Left lung (tissue), 10 donors: ENCODE data around the gene CNNM3. TPM values are rescaled to one million over a fixed set of nuclear protein-coding genes. Genes with fewer than 3 reads are reported as not detected.

Source experiments
- ATAC-seq: fragments of 200-7000 bp; cut with Tn5 transposase; one replicate; pipeline ENCODE4 v1.9.1; 2020; ENCODE audit warnings: moderate library complexity
- DNase-seq, 4 donors: peaks; one replicate each; pipeline ENCODE4 v3.0.0-alpha.2; 2013 to 2020
- H3K27ac ChIP-seq, 2 donors: fragments of 200-600 bp; sonication (generic) in 1 of 2; one replicate each; pipeline versions ENCODE4 v1.5.0 to v1.8.0; 2020 to 2021
- H3K27me3 ChIP-seq, 2 donors: fragments of 200-600 bp; sonication (generic) in 1 of 2; one replicate each; pipeline versions ENCODE4 v1.5.0 to v1.8.0; 2020 to 2021
- H3K36me3 ChIP-seq, 2 donors: fragments of 200-600 bp; sonication (generic) in 1 of 2; one replicate each; pipeline versions ENCODE4 v1.5.0 to v1.8.0; 2020 to 2021
- H3K4me1 ChIP-seq, 2 donors: fragments of 200-600 bp; one replicate each; pipeline ENCODE4 v1.8.0; 2021
- H3K4me3 ChIP-seq, 2 donors: fragments of 200-600 bp; sonication (generic) in 1 of 2; one replicate each; pipeline versions ENCODE4 v1.5.0 to v1.8.0; 2020 to 2021; ENCODE audit warnings: mild to moderate bottlenecking in 1 of 2
- H3K9me3 ChIP-seq, 2 donors: fragments of 200-600 bp; sonication (generic) in 1 of 2; one replicate each; pipeline versions ENCODE4 v1.5.0 to v1.8.0; 2020 to 2021
- CTCF ChIP-seq, 2 donors: fragments of 200-600 bp; sonication (generic) in 1 of 2; IDR thresholded peaks; one replicate each; pipeline versions ENCODE4 v1.5.0 to v1.8.0; 2021; ENCODE audit warnings: antibody characterized with exemption in 2 of 2
- intact Hi-C, 2 donors: fragments of 100-400 bp; cut with DNase I; formaldehyde crosslinking; loops; one replicate each; pipeline versions ENCODE4 v1.11.2 to v1.14.2; 2022
- polyA plus RNA-seq, 6 donors: library from polyadenylated mRNA; unstranded; fragments of 120-200 nt; gene quantifications; one replicate each; pipeline ENCODE4 v1.2.1, GENCODE V29; 2013; ENCODE audit not compliant: insufficient read length in 6 of 6
- total RNA-seq, 2 donors: library from RNA; stranded (reverse); fragmentation: NEBNext Ultra II Directional; extraction: Animal tissue kit (Norgen Biotek cat#: 25700); gene quantifications; one replicate each; pipeline ENCODE4 v1.2.1, GENCODE V29; 2021
- donor health status: DM: no; HTN: yes; CAD: no.
- donor health status: DM: no; HTN: no; CAD: no.

CNNM3 gene
- total and polyA plus RNA-seq, 8 donors, result 24.8 to 37.9 (median 32.2) TPM

- H3K4me1 ChIP-seq, result peaks cover 0 to 26% of the 10 kb centered on the region in 2 donors
- intact Hi-C loops, result no loop called here
- no peak overlapping the region for H3K4me3 ChIP-seq
- H3K27ac ChIP-seq, result no peak overlapping the region
- no peak for ATAC-seq
- TF ChIP-seq CTCF (IDR thresholded peaks at IDR 0.05), result no peak
- H3K9me3 ChIP-seq, result no peaks in the 10 kb centered on the region
- no peaks in the 10 kb centered on the region for H3K27me3 ChIP-seq
- no peak for DNase-seq
- peaks cover 0 to 7% of the 10 kb centered on the region in 2 donors for H3K36me3 ChIP-seq
Measured at GRCh38 chr2:96770442-96771202, 45.4 kb upstream of the CNNM3 start.

- H3K9me3 ChIP-seq, result no peaks in the 10 kb centered on the region
- H3K27ac ChIP-seq, result no peak overlapping the region
- no peak for TF ChIP-seq CTCF (IDR thresholded peaks at IDR 0.05)
- H3K4me1 ChIP-seq, result peaks cover 0 to 26% of the 10 kb centered on the region in 2 donors
- ATAC-seq (peak; percentile 87), DNase-seq (peak in 3 of 4 donors; percentile 18 to 79 (median 60))
- H3K36me3 ChIP-seq, result peaks cover 0 to 7% of the 10 kb centered on the region in 2 donors
- no peaks in the 10 kb centered on the region for H3K27me3 ChIP-seq
- H3K4me3 ChIP-seq, result no peak overlapping the region
- intact Hi-C loops, result no loop called here
Measured at GRCh38 chr2:96771796-96772618, 44.1 kb upstream of the CNNM3 start.

- no peaks in the 10 kb centered on the region for H3K9me3 ChIP-seq
Measured at GRCh38 chr2:96772903-96773671, 43.0 kb upstream of the CNNM3 start.

GRCh38 chr2:96773922-96774321 is 42.1 kb upstream of the CNNM3 start:
- DNase-seq (no peak), ATAC-seq (peak; percentile 20)
- H3K9me3 ChIP-seq, result no peaks in the 10 kb centered on the region
- peak overlapping the region in 1 of 2 donors; percentile 43 for H3K27ac ChIP-seq
- H3K27me3 ChIP-seq, result no peaks in the 10 kb centered on the region
- intact Hi-C loops, result no loop called here
- H3K4me3 ChIP-seq, result peak overlapping the region in 1 of 2 donors; percentile 29
- H3K4me1 ChIP-seq, result peaks cover 0 to 20% of the 10 kb centered on the region in 2 donors
- H3K36me3 ChIP-seq, result peaks cover 0 to 7% of the 10 kb centered on the region in 2 donors
- no peak for TF ChIP-seq CTCF (IDR thresholded peaks at IDR 0.05)

More at GRCh38 chr2:96772903-96773671, 43.0 kb upstream of the CNNM3 start:
- H3K4me3 ChIP-seq, result peak overlapping the region in 1 of 2 donors; percentile 29
- intact Hi-C loops, result no loop called here
- H3K36me3 ChIP-seq, result peaks cover 0 to 7% of the 10 kb centered on the region in 2 donors
- TF ChIP-seq CTCF (IDR thresholded peaks at IDR 0.05), result no peak
- H3K4me1 ChIP-seq, result peaks cover 0 to 26% of the 10 kb centered on the region in 2 donors
- H3K27ac ChIP-seq, result no peak overlapping the region
- no peaks in the 10 kb centered on the region for H3K27me3 ChIP-seq
- DNase-seq, result no peak
- no peak for ATAC-seq
